Activated B cell treated with CpG ODN at 0.5 μM for 24 hours (primary cell): ENCODE data around the gene DNAJC7. TPM values are rescaled to one million over a fixed set of nuclear protein-coding genes. Genes with fewer than 3 reads are reported as not detected.
"Not testable (repeated sequence)": the region's sequence is repeated elsewhere in the genome, so short reads cannot be mapped to it uniquely, and the experiment has no call there.

ENCODE experiments used
- ATAC-seq: fragments of 200-7000 bp; cut with Tn5 transposase; one replicate; pipeline ENCODE4 v1.10.0; 2021; ENCODE audit warnings: low read depth, mild to moderate bottlenecking, moderate library complexity
- CTCF ChIA-PET: fragments of 350-600 bp; sonication (Branson Sonifier 250); formaldehyde crosslinking; loops from one replicate; lab custom pipeline; 2021; ENCODE audit warnings: antibody characterized with exemption; lab: Charles Lee
- POLR2A ChIA-PET: fragments of 350-600 bp; sonication (Branson Sonifier 250); formaldehyde crosslinking; loops from one replicate; lab custom pipeline; 2021; ENCODE audit warnings: antibody characterized with exemption; lab: Charles Lee
- DNase-seq: peaks from one replicate; pipeline ENCODE4 v3.0.0; 2022
- H3K27ac Mint-ChIP-seq: one replicate; pipeline ENCODE4 v1.8.0; 2020; ENCODE audit warnings: mixed read lengths
- H3K27me3 Mint-ChIP-seq: one replicate; pipeline ENCODE4 v1.8.0; 2021; ENCODE audit warnings: mixed read lengths
- H3K36me3 Mint-ChIP-seq: one replicate; pipeline ENCODE4 v1.8.0; 2021; ENCODE audit warnings: low read depth, mixed read lengths
- H3K4me1 Mint-ChIP-seq: one replicate; pipeline ENCODE4 v1.8.0; 2021; ENCODE audit warnings: mixed read lengths
- H3K4me3 Mint-ChIP-seq: one replicate; pipeline ENCODE4 v1.8.0; 2020; ENCODE audit warnings: mild to moderate bottlenecking, mixed read lengths
- H3K9me3 Mint-ChIP-seq: one replicate; pipeline ENCODE4 v1.8.0; 2020; ENCODE audit warnings: mixed read lengths
- intact Hi-C: fragments of 100-400 bp; cut with micrococcal nuclease; formaldehyde crosslinking; loops from one replicate; pipeline ENCODE4 v1.15.1; 2024
- total RNA-seq: library from RNA; stranded (reverse); gene quantifications from 2 replicates; pipeline ENCODE4 v1.2.3, GENCODE V29; 2022
- TF ChIP-seq, protein P1 (sequence below): fragments of 200-600 bp; IDR thresholded peaks from one replicate; pipeline ENCODE4 v1.8.0; 2022; ENCODE audit warnings: antibody characterized with exemption, mild to moderate bottlenecking

Gene DNAJC7
- total RNA-seq, 1 donor from 2014 or later: 152 TPM

DNA sequence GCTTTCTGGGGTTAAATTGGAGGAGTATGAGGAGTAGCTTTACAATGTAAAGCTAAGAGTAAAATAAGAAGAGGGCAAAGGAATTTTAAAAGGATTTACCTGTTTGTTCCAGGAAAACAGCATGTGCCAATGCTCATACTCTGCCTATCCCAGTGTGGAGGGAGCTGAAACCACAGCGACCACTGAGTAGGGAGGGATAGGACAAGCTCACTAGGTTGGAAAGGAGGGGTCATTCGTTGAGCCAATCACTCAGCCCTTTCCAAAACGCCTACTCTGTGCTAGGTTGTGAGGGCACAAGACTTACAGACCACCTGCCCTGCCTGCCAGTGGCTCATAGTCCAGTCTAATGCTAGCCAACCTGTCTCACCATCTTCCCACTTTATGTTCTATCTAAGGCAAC is 1.1 kb upstream of the DNAJC7 start:
- ChIA-PET POLR2A (interaction anchor here (0.6 to 3.1 kb wide), 20 partner anchors 17 to 979 kb away, joined by 3 to 46 read pairs (median 6); partner anchors contain the start of genes ACLY, CNP, DHX58 and EIF1), CTCF (interaction anchor here (0.6 to 2.1 kb wide), 9 partner anchors 10 to 163 kb away, joined by 3 to 7 read pairs (median 4); partner anchors contain the start of genes CNP, DHX58 and KCNH4)
- intact Hi-C loops: loop anchor here (10.0 kb wide), 1 partner anchor 266 kb away; the partner anchor contains the start of gene STAT5A

GRCh38 chr17:42017866-42018200 is 594 bp upstream of the DNAJC7 start:
- Mint-ChIP-seq H3K4me3 (peak overlapping the region; percentile 100), H3K9me3 (no peaks in the 10 kb centered on the region), H3K27ac (peak overlapping the region; percentile 98), H3K27me3 (no peaks in the 10 kb centered on the region), H3K4me1 (peaks cover 64% of the 10 kb centered on the region), H3K36me3 (peaks cover 35% of the 10 kb centered on the region)
- ChIA-PET POLR2A (interaction anchor here (0.6 to 3.1 kb wide), 34 partner anchors 9 to 1350 kb away, joined by 3 to 46 read pairs (median 4); partner anchors contain the start of genes ACLY, CNP, DHX58 and EIF1), CTCF (interaction anchor here (0.6 to 2.1 kb wide), 11 partner anchors 11 to 163 kb away, joined by 3 to 7 read pairs (median 4); partner anchors contain the start of genes CNP, DHX58 and KCNH4)
- ATAC-seq (peak; percentile 1), DNase-seq (no peak)
- TF ChIP-seq, protein P1, sequence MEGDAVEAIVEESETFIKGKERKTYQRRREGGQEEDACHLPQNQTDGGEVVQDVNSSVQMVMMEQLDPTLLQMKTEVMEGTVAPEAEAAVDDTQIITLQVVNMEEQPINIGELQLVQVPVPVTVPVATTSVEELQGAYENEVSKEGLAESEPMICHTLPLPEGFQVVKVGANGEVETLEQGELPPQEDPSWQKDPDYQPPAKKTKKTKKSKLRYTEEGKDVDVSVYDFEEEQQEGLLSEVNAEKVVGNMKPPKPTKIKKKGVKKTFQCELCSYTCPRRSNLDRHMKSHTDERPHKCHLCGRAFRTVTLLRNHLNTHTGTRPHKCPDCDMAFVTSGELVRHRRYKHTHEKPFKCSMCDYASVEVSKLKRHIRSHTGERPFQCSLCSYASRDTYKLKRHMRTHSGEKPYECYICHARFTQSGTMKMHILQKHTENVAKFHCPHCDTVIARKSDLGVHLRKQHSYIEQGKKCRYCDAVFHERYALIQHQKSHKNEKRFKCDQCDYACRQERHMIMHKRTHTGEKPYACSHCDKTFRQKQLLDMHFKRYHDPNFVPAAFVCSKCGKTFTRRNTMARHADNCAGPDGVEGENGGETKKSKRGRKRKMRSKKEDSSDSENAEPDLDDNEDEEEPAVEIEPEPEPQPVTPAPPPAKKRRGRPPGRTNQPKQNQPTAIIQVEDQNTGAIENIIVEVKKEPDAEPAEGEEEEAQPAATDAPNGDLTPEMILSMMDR: no peak
- intact Hi-C loops: loop anchor here (1.0 to 10.0 kb wide), 7 partner anchors 22 to 267 kb away; partner anchors contain the start of genes ACLY, C17orf113, CNP and STAT5A

More for the DNA sequence above, 1.1 kb upstream of the DNAJC7 start:
- no peaks in the 10 kb centered on the region for H3K9me3 Mint-ChIP-seq
- peaks cover 60% of the 10 kb centered on the region for H3K4me1 Mint-ChIP-seq
- peak overlapping the region; percentile 100 for H3K4me3 Mint-ChIP-seq
- ATAC-seq (no peak), DNase-seq (no peak)
- TF ChIP-seq, protein P1: no peak
- H3K27ac Mint-ChIP-seq: peak overlapping the region; percentile 98
- H3K27me3 Mint-ChIP-seq: no peaks in the 10 kb centered on the region
- peaks cover 36% of the 10 kb centered on the region for H3K36me3 Mint-ChIP-seq

DNA sequence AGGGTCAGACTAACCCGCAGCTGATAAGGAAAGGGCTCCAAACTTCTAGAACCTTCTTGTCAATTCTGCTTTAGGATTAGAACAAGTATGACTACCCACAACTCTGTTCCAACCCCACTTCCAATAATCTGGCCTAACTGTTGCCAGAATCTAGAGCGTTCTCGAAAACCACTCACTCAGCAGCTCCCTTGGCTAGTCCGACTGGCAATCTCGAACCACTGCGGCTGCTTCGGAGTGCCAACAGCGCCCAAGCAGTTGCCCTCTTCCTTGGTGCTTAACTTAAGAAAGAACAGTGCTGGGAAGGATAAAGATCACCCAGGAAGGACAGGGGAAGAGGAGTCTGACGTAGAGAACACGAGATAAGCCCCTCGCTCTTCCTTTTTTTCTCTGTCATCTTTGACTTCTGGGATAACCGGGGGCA is 818 bp downstream of the DNAJC7 start:
- DNase-seq: no peak
- Mint-ChIP-seq H3K4me1 (peaks cover 71% of the 10 kb centered on the region), H3K9me3 (no peaks in the 10 kb centered on the region), H3K27ac (peak overlapping the region; percentile 98), H3K27me3 (no peaks in the 10 kb centered on the region), H3K36me3 (peaks cover 30% of the 10 kb centered on the region), H3K4me3 (peak overlapping the region; percentile 100)
- intact Hi-C loops: loop anchor here (2.0 to 10.0 kb wide), 4 partner anchors 34 to 268 kb away; partner anchors contain the start of genes ACLY, C17orf113 and STAT5A
- ATAC-seq: no peak
- TF ChIP-seq, protein P1: no peak
- ChIA-PET CTCF (interaction anchor here (0.9 to 2.6 kb wide), 5 partner anchors 9 to 99 kb away, joined by 3 to 9 read pairs (median 4); no protein-coding TSS in a partner anchor), POLR2A (interaction anchor here (0.9 to 3.1 kb wide), 20 partner anchors 10 to 1351 kb away, joined by 3 to 46 read pairs (median 6); partner anchors contain the start of genes ACLY, CNP, DHX58 and EIF1)

DNA sequence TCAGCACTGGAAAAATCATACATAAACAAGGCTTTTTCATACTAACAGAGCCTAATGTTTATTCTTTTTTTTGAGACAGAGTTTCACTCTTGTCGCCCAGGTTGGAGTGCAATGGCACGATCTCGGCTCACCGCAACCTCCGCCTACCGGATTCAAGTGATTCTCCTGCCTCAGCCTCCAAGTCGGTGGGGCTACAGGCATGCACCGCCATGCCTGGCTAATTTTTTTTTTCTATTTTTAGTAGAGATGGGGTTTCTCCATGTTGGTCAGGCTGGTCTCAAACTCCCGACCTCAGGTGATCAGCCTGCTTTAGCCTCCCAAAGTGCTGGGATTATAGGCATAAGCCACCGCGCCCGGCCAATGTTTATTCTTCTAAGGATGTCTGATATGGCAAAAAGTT is 3.5 kb downstream of the DNAJC7 start:
- CTCF ChIA-PET: interaction anchor here (1.3 to 2.6 kb wide), 2 partner anchors 11 to 140 kb away, joined by 4 to 9 read pairs; no protein-coding TSS in a partner anchor
- POLR2A ChIA-PET, ATAC-seq, DNase-seq, H3K9me3 Mint-ChIP-seq, H3K4me3 Mint-ChIP-seq, H3K27me3 Mint-ChIP-seq: not testable (repeated sequence)
- H3K27ac Mint-ChIP-seq: peak overlapping the region; percentile 2
- intact Hi-C loops: loop anchor here (10.0 kb wide), 1 partner anchor 271 kb away; the partner anchor contains the start of gene STAT5A
- H3K36me3 Mint-ChIP-seq: peaks cover 34% of the 10 kb centered on the region
- peaks cover 70% of the 10 kb centered on the region for H3K4me1 Mint-ChIP-seq

GRCh38 chr17:42012363-42012762 is 4.9 kb downstream of the DNAJC7 start:
- DNase-seq, POLR2A ChIA-PET, ATAC-seq, H3K27ac Mint-ChIP-seq, H3K4me3 Mint-ChIP-seq, H3K9me3 Mint-ChIP-seq, H3K27me3 Mint-ChIP-seq: not testable (repeated sequence)
- H3K4me1 Mint-ChIP-seq: peaks cover 60% of the 10 kb centered on the region
- intact Hi-C loops: loop anchor here (10.0 kb wide), 1 partner anchor 272 kb away; the partner anchor contains the start of gene STAT5A
- peaks cover 34% of the 10 kb centered on the region for H3K36me3 Mint-ChIP-seq
- CTCF ChIA-PET: interaction anchor here (1.3 kb wide), 1 partner anchor 141 kb away, joined by 4 read pairs; no protein-coding TSS in a partner anchor
